HTR-8/SVneo (cell line): ENCODE measurements around the gene HAUS7.

Experiments
- DNase-seq: peaks from one replicate; pipeline ENCODE4 v3.0.0; 2011; ENCODE audit warnings: low spot score, mixed read lengths; ENCODE audit not compliant: insufficient read length
- FAIRE-seq: peaks from 2 replicates; lab custom pipeline; 2011; peaks lifted over from hg19 to GRCh38; lab: Jason Lieb, UNC

HAUS7 gene

GRCh38 chrX:153398275-153398960 is 72.0 kb downstream of the HAUS7 start:
- FAIRE-seq (no peak), DNase-seq (no peak)
